H9 (cell line): ENCODE data around the gene CNIH2. TPM values are rescaled to one million over a fixed set of nuclear protein-coding genes. Genes with fewer than 3 reads are reported as not detected.

ENCODE experiments used
- DNase-seq: peaks from one replicate; pipeline ENCODE4 v3.0.0-alpha.2; 2017
- H2AFZ ChIP-seq: one replicate; pipeline ENCODE4 v1.6.1; 2013; ENCODE audit warnings: mild to moderate bottlenecking, low read length, control low read depth, moderate library complexity
- H2AK5ac ChIP-seq: 2 replicates; pipeline ENCODE4 v1.6.1; 2013; ENCODE audit warnings: low read length, control low read depth, mixed read lengths; ENCODE audit not compliant: insufficient read length
- H2BK120ac ChIP-seq: one replicate; pipeline ENCODE4 v1.6.1; 2013; ENCODE audit warnings: low read depth, mild to moderate bottlenecking, low read length, control low read depth, inconsistent platforms; ENCODE audit not compliant: poor library complexity, severe bottlenecking
- H2BK12ac ChIP-seq: 2 replicates; pipeline ENCODE4 v1.6.1; 2013; ENCODE audit warnings: low read length, control low read depth, mixed read lengths, low read depth; ENCODE audit not compliant: insufficient read length
- H2BK15ac ChIP-seq: 2 replicates; pipeline ENCODE4 v1.6.1; 2013; ENCODE audit warnings: low read depth, low read length, control low read depth
- H2BK20ac ChIP-seq: one replicate; pipeline ENCODE4 v1.6.1; 2013; ENCODE audit warnings: low read depth, mild to moderate bottlenecking, low read length, control low read depth, inconsistent platforms; ENCODE audit not compliant: poor library complexity, severe bottlenecking
- H2BK5ac ChIP-seq: 2 replicates; pipeline ENCODE4 v1.6.1; 2013; ENCODE audit warnings: low read length, control low read depth, mixed read lengths; ENCODE audit not compliant: insufficient read length
- H3K14ac ChIP-seq: 2 replicates; pipeline ENCODE4 v1.6.1; 2013; ENCODE audit warnings: low read length, control low read depth; ENCODE audit not compliant: insufficient read depth
- H3K18ac ChIP-seq: 2 replicates; pipeline ENCODE4 v1.6.1; 2013; ENCODE audit warnings: low read depth, mild to moderate bottlenecking, mixed read lengths, low read length, control low read depth; ENCODE audit not compliant: insufficient read length
- H3K23ac ChIP-seq: 2 replicates; pipeline ENCODE4 v1.6.1; 2013; ENCODE audit warnings: low read length, control low read depth, mixed read lengths, low read depth; ENCODE audit not compliant: insufficient read length
- H3K23me2 ChIP-seq: 2 replicates; pipeline ENCODE4 v1.6.1; 2013; ENCODE audit warnings: low read depth, mild to moderate bottlenecking, mixed read lengths, low read length, control low read depth; ENCODE audit not compliant: insufficient read length, poor library complexity, severe bottlenecking
- H3K27ac ChIP-seq: 2 replicates; pipeline ENCODE4 v1.5.1; 2013; ENCODE audit warnings: low read length, control low read depth, mixed read lengths, low read depth; ENCODE audit not compliant: insufficient read length
- H3K27me3 ChIP-seq: 2 replicates; pipeline ENCODE4 v1.6.1; 2013; ENCODE audit warnings: low read length, control low read depth, inconsistent platforms; ENCODE audit not compliant: insufficient read depth
- H3K4ac ChIP-seq: 2 replicates; pipeline ENCODE4 v1.6.1; 2013; ENCODE audit warnings: low read depth, mild to moderate bottlenecking, control low read depth, inconsistent platforms, low read length, moderate library complexity
- H3K4me1 ChIP-seq: 2 replicates; pipeline ENCODE4 v1.6.1; 2013; ENCODE audit warnings: low read length, control low read depth, inconsistent platforms; ENCODE audit not compliant: insufficient read depth
- H3K4me2 ChIP-seq: 2 replicates; pipeline ENCODE4 v1.6.1; 2013; ENCODE audit warnings: low read length, control low read depth, mixed read lengths; ENCODE audit not compliant: insufficient read length, insufficient read depth
- H3K56ac ChIP-seq: 2 replicates; pipeline ENCODE4 v1.6.1; 2013; ENCODE audit warnings: low read depth, mild to moderate bottlenecking, mixed read lengths, low read length, control low read depth; ENCODE audit not compliant: insufficient read length
- H3K79me1 ChIP-seq: 2 replicates; pipeline ENCODE4 v1.6.1; 2013; ENCODE audit warnings: low read depth, mild to moderate bottlenecking, moderate library complexity, low read length, control low read depth, inconsistent platforms; ENCODE audit not compliant: insufficient read depth, poor library complexity, severe bottlenecking
- H3K79me2 ChIP-seq: 2 replicates; pipeline ENCODE4 v1.6.1; 2013; ENCODE audit warnings: low read length, control low read depth, inconsistent platforms; ENCODE audit not compliant: insufficient read depth
- H3K9ac ChIP-seq: 2 replicates; pipeline ENCODE4 v1.6.1; 2013; ENCODE audit warnings: low read length, control low read depth, mixed read lengths; ENCODE audit not compliant: insufficient read length; ENCODE audit errors: extremely low read depth
- H3K9me3 ChIP-seq: one replicate; pipeline ENCODE4 v1.6.1; 2013; ENCODE audit warnings: low read depth, low read length, inconsistent platforms; ENCODE audit not compliant: control insufficient read depth
- H3T11ph ChIP-seq: one replicate; pipeline ENCODE4 v1.6.1; 2013; ENCODE audit warnings: mild to moderate bottlenecking, low read length, control low read depth, inconsistent platforms
- H4K20me1 ChIP-seq: one replicate; pipeline ENCODE4 v1.6.1; 2013; ENCODE audit not compliant: control insufficient read depth, insufficient read length, insufficient read depth
- H4K5ac ChIP-seq: 2 replicates; pipeline ENCODE4 v1.6.1; 2013; ENCODE audit warnings: low read depth, mild to moderate bottlenecking, mixed read lengths, low read length, control low read depth; ENCODE audit not compliant: insufficient read length
- H4K8ac ChIP-seq: replicated peaks from 2 replicates; pipeline ENCODE4 v1.6.1; 2013; ENCODE audit warnings: low read length, control low read depth, mixed read lengths, low read depth; ENCODE audit not compliant: insufficient read length
- H4K91ac ChIP-seq: 2 replicates; pipeline ENCODE4 v1.6.1; 2013; ENCODE audit warnings: low read depth, mild to moderate bottlenecking, moderate library complexity, mixed read lengths, low read length, control low read depth; ENCODE audit not compliant: insufficient read length
- H3K27ac Mint-ChIP-seq, 3 experiments: 2 replicates in 2 of 3; 3 replicates in 1 of 3; pipeline ENCODE4 v1.8.0; 2020 to 2021; ENCODE audit warnings: mixed read lengths in 3 of 3, mild to moderate bottlenecking in 1 of 3, moderate library complexity in 1 of 3
- H3K27me3 Mint-ChIP-seq: 2 replicates; pipeline ENCODE4 v1.8.0; 2021; ENCODE audit warnings: low read depth, mild to moderate bottlenecking, moderate library complexity, mixed read lengths
- H3K36me3 Mint-ChIP-seq, 3 experiments: 2 replicates in 2 of 3; 3 replicates in 1 of 3; pipeline ENCODE4 v1.8.0; 2020 to 2021; ENCODE audit warnings: low read depth in 3 of 3, mixed read lengths in 3 of 3; ENCODE audit not compliant: insufficient read depth in 1 of 3
- H3K4me1 Mint-ChIP-seq, 2 experiments: 2 replicates each; pipeline ENCODE4 v1.8.0; 2020; ENCODE audit warnings: mixed read lengths in 2 of 2
- H3K4me3 Mint-ChIP-seq, 2 experiments: 2 replicates in 1 of 2; 3 replicates in 1 of 2; pipeline ENCODE4 v1.8.0; 2020 to 2021; ENCODE audit warnings: mild to moderate bottlenecking in 2 of 2, mixed read lengths in 2 of 2, moderate library complexity in 1 of 2
- H3K9me3 Mint-ChIP-seq, 2 experiments: 2 replicates in 1 of 2; 3 replicates in 1 of 2; pipeline ENCODE4 v1.8.0; 2020; ENCODE audit warnings: mild to moderate bottlenecking in 2 of 2, mixed read lengths in 2 of 2, moderate library complexity in 1 of 2
- WGBS: extraction: QIAGEN DNeasy Blood & Tissue Kit; methylation state at CpG from one replicate; pipeline ENCODE4 v1.1.7; 2013; ENCODE audit warnings: missing lambda C conversion rate, low lambda C conversion rate, mixed read lengths; ENCODE audit not compliant: insufficient read length; ENCODE audit errors: extremely low coverage; 5-methylcytosine and 5-hydroxymethylcytosine counted together
- total RNA-seq: library from RNA; stranded (reverse); gene quantifications from 2 replicates; pipeline ENCODE4 v1.2.1, GENCODE V29; 2021
- TF ChIP-seq, protein P1 (sequence below): fragments of 200-600 bp; sonication (generic); conservative IDR thresholded peaks from 3 replicates; pipeline ENCODE4 v1.8.0; 2021; ENCODE audit warnings: antibody characterized with exemption, mild to moderate bottlenecking

The CNIH2 gene
- total RNA-seq, 1 experiment from 2014 or later: 12.0 TPM

DNA sequence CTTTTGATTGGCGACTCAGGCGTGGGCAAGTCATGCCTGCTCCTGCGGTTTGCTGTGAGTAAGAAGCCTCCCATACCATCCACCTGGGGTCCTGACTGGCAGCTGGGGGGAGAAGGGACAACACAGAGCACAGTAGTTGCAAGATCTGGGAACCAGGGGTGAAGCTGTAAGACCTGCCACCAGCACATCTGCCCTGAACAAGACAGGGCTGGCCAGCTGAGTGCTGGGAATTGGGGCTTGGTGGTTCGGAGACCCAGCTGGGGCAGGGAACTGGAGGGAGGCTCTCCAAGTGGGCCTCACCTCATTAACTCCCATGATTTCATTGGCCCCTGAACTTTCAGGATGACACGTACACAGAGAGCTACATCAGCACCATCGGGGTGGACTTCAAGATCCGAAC lies 6.2 kb upstream of the CNIH2 start:
- Mint-ChIP-seq H3K4me1 (peaks cover 16 to 17% of the 10 kb centered on the region in 2 experiments), H3K9me3 (no peaks in the 10 kb centered on the region), H3K4me3 (no peak overlapping the region), H3K36me3 (peaks cover 7 to 47% (median 38%) of the 10 kb centered on the region in 3 experiments; a peak in 6 of 7 replicates), H3K27me3 (no peaks in the 10 kb centered on the region; the same call in none of the 2 replicates), H3K27ac (no peak overlapping the region; a peak in 1 of 7 replicates)
- H3K23ac ChIP-seq: no peak overlapping the region
- WGBS: no CpG with 5 or more reads among the region's 7 CpGs
- no peak overlapping the region for H2BK5ac ChIP-seq
- H4K20me1 ChIP-seq: no peaks in the 10 kb centered on the region
- TF ChIP-seq, protein P1, sequence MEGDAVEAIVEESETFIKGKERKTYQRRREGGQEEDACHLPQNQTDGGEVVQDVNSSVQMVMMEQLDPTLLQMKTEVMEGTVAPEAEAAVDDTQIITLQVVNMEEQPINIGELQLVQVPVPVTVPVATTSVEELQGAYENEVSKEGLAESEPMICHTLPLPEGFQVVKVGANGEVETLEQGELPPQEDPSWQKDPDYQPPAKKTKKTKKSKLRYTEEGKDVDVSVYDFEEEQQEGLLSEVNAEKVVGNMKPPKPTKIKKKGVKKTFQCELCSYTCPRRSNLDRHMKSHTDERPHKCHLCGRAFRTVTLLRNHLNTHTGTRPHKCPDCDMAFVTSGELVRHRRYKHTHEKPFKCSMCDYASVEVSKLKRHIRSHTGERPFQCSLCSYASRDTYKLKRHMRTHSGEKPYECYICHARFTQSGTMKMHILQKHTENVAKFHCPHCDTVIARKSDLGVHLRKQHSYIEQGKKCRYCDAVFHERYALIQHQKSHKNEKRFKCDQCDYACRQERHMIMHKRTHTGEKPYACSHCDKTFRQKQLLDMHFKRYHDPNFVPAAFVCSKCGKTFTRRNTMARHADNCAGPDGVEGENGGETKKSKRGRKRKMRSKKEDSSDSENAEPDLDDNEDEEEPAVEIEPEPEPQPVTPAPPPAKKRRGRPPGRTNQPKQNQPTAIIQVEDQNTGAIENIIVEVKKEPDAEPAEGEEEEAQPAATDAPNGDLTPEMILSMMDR: no peak
- no peak overlapping the region for H3K4ac ChIP-seq
- no peak overlapping the region for H2AK5ac ChIP-seq
- no peak overlapping the region for H3K18ac ChIP-seq
- no peak overlapping the region for H4K91ac ChIP-seq
- no peaks in the 10 kb centered on the region for H3K27me3 ChIP-seq
- H3T11ph ChIP-seq: no peak overlapping the region
- peaks cover 10% of the 10 kb centered on the region for H3K23me2 ChIP-seq
- H3K56ac ChIP-seq: no peak overlapping the region
- no peak overlapping the region for H2BK15ac ChIP-seq
- no peaks in the 10 kb centered on the region for H3K79me1 ChIP-seq
- no peaks in the 10 kb centered on the region for H3K4me1 ChIP-seq
- H3K9ac ChIP-seq: no peak overlapping the region
- H2AFZ ChIP-seq: no peak overlapping the region
- no peak overlapping the region for H2BK120ac ChIP-seq
- H3K9me3 ChIP-seq: no peaks in the 10 kb centered on the region
- H4K5ac ChIP-seq: no peak overlapping the region
- no peak overlapping the region for H3K14ac ChIP-seq
- no peak overlapping the region for H3K4me2 ChIP-seq
- H3K79me2 ChIP-seq: peaks cover 5% of the 10 kb centered on the region; the same call in 1 of the 2 replicates
- H2BK12ac ChIP-seq: no peak overlapping the region
- no peak overlapping the region for H4K8ac ChIP-seq
- H3K27ac ChIP-seq: no peak overlapping the region
- no peak for DNase-seq
- H2BK20ac ChIP-seq: no peak overlapping the region
